Parathyroid adenoma (tissue), 2 donors: Measurements from ENCODE around the gene ZBTB4.

Experiments used
- H2AFZ ChIP-seq: fragments of 300-600 bp; sonication (generic); one replicate; pipeline ENCODE4 v1.7.0; 2017; ENCODE audit warnings: antibody characterized with exemption, mild to moderate bottlenecking
- H3K27ac ChIP-seq: fragments of 300-600 bp; sonication (generic); one replicate; pipeline ENCODE4 v1.7.0; 2017
- H3K27me3 ChIP-seq: fragments of 300-600 bp; sonication (generic); one replicate; pipeline ENCODE4 v1.7.0; 2017; ENCODE audit warnings: low read length; ENCODE audit not compliant: control insufficient read depth, insufficient read depth
- H3K36me3 ChIP-seq: fragments of 300-600 bp; sonication (generic); one replicate; pipeline ENCODE4 v1.7.0; 2017; ENCODE audit warnings: low read length; ENCODE audit not compliant: control insufficient read depth, insufficient read depth
- H3K4me1 ChIP-seq: fragments of 300-600 bp; sonication (generic); one replicate; pipeline ENCODE4 v1.7.0; 2017; ENCODE audit warnings: control low read depth
- H3K4me2 ChIP-seq: fragments of 300-600 bp; sonication (generic); one replicate; pipeline ENCODE4 v1.7.0; 2017; ENCODE audit warnings: low read length
- H3K4me3 ChIP-seq: fragments of 300-600 bp; sonication (generic); one replicate; pipeline ENCODE4 v1.7.0; 2017; ENCODE audit warnings: low read depth, low read length
- H3K79me2 ChIP-seq: fragments of 300-600 bp; sonication (generic); one replicate; pipeline ENCODE4 v1.7.0; 2017; ENCODE audit warnings: control low read depth
- H3K9ac ChIP-seq: fragments of 300-600 bp; sonication (generic); one replicate; pipeline ENCODE4 v1.7.0; 2017; ENCODE audit warnings: mild to moderate bottlenecking
- H3K9me3 ChIP-seq: fragments of 300-600 bp; sonication (generic); one replicate; pipeline ENCODE4 v1.7.0; 2017; ENCODE audit warnings: low read length; ENCODE audit not compliant: control insufficient read depth
- TF ChIP-seq, protein P1 (sequence below): fragments of 300-600 bp; sonication (generic); IDR thresholded peaks from one replicate; pipeline ENCODE4 v1.7.0; 2017; ENCODE audit warnings: antibody characterized with exemption, mild to moderate bottlenecking
- donor health status: primary hyperparathyroidism.

The ZBTB4 gene

GRCh38 chr17:7495906-7496434 is 16.5 kb upstream of the ZBTB4 start:
- H3K4me1 ChIP-seq = no peaks in the 10 kb centered on the region
- peaks cover 18% of the 10 kb centered on the region for H3K79me2 ChIP-seq
- no peaks in the 10 kb centered on the region for H3K36me3 ChIP-seq
- TF ChIP-seq, protein P1, sequence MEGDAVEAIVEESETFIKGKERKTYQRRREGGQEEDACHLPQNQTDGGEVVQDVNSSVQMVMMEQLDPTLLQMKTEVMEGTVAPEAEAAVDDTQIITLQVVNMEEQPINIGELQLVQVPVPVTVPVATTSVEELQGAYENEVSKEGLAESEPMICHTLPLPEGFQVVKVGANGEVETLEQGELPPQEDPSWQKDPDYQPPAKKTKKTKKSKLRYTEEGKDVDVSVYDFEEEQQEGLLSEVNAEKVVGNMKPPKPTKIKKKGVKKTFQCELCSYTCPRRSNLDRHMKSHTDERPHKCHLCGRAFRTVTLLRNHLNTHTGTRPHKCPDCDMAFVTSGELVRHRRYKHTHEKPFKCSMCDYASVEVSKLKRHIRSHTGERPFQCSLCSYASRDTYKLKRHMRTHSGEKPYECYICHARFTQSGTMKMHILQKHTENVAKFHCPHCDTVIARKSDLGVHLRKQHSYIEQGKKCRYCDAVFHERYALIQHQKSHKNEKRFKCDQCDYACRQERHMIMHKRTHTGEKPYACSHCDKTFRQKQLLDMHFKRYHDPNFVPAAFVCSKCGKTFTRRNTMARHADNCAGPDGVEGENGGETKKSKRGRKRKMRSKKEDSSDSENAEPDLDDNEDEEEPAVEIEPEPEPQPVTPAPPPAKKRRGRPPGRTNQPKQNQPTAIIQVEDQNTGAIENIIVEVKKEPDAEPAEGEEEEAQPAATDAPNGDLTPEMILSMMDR = no peak
- H2AFZ ChIP-seq = no peak overlapping the region
- no peak overlapping the region for H3K4me2 ChIP-seq
- H3K4me3 ChIP-seq = no peak overlapping the region
- no peak overlapping the region for H3K9ac ChIP-seq
- no peak overlapping the region for H3K27ac ChIP-seq
- H3K9me3 ChIP-seq = no peaks in the 10 kb centered on the region
- H3K27me3 ChIP-seq = no peaks in the 10 kb centered on the region

DNA sequence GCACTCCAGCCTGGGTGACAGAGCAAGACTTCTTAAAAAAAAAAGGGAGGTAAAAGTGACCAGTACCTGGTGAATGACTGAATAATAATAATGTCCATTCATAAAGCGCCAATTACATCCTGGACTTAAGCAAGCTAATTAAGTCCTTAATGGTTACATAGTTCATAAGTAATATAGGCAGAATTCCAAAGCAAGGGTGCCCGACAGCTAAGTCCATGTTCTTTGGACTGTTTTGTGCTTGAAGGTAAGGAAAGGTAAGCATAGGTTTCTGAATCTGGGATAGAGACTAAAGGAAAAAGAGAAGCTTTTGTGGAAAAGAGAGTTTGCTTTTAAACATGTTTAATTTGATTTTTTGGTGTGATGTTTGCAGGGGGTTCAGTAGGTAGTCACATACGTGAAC is 14.5 kb upstream of the ZBTB4 start:
- H3K4me1 ChIP-seq = no peaks in the 10 kb centered on the region
- no peak overlapping the region for H3K4me2 ChIP-seq
- H3K27me3 ChIP-seq = no peaks in the 10 kb centered on the region
- no peak overlapping the region for H3K4me3 ChIP-seq
- H3K9me3 ChIP-seq = no peaks in the 10 kb centered on the region
- TF ChIP-seq, protein P1 = no peak
- H3K79me2 ChIP-seq = peaks cover 33% of the 10 kb centered on the region
- H3K9ac ChIP-seq = no peak overlapping the region
- no peak overlapping the region for H2AFZ ChIP-seq
- no peaks in the 10 kb centered on the region for H3K36me3 ChIP-seq
- no peak overlapping the region for H3K27ac ChIP-seq

- H3K79me2 ChIP-seq = peaks cover 46% of the 10 kb centered on the region
- H3K9ac ChIP-seq = no peak overlapping the region
- H3K4me2 ChIP-seq = no peak overlapping the region
- H3K27ac ChIP-seq = no peak overlapping the region
- H3K36me3 ChIP-seq = no peaks in the 10 kb centered on the region
- H3K4me1 ChIP-seq = no peaks in the 10 kb centered on the region
- no peaks in the 10 kb centered on the region for H3K9me3 ChIP-seq
- H2AFZ ChIP-seq = no peak overlapping the region
- TF ChIP-seq, protein P1 = no peak
- no peak overlapping the region for H3K4me3 ChIP-seq
- H3K27me3 ChIP-seq = no peaks in the 10 kb centered on the region
Observed at GRCh38 chr17:7491583-7491982, 12.2 kb upstream of the ZBTB4 start.

GRCh38 chr17:7490144-7490543 is 10.7 kb upstream of the ZBTB4 start:
- Histone ChIP-seq H3K9ac (no peak overlapping the region), H3K4me3 (no peak overlapping the region), H3K36me3 (no peaks in the 10 kb centered on the region), H3K27me3 (no peaks in the 10 kb centered on the region), H3K4me2 (no peak overlapping the region), H3K79me2 (peaks cover 54% of the 10 kb centered on the region), H3K27ac (no peak overlapping the region), H3K9me3 (no peaks in the 10 kb centered on the region), H2AFZ (no peak overlapping the region), H3K4me1 (peaks cover 3% of the 10 kb centered on the region)
- TF ChIP-seq, protein P1 = no peak

- no peaks in the 10 kb centered on the region for H3K9me3 ChIP-seq
- H3K4me1 ChIP-seq = peaks cover 6% of the 10 kb centered on the region
- H3K27me3 ChIP-seq = no peaks in the 10 kb centered on the region
- H3K4me2 ChIP-seq = peak overlapping the region; percentile 48
- H3K9ac ChIP-seq = no peak overlapping the region
- TF ChIP-seq, protein P1 = no peak
- H3K79me2 ChIP-seq = peaks cover 52% of the 10 kb centered on the region
- no peak overlapping the region for H3K27ac ChIP-seq
- H2AFZ ChIP-seq = no peak overlapping the region
- H3K36me3 ChIP-seq = no peaks in the 10 kb centered on the region
- H3K4me3 ChIP-seq = peak overlapping the region; percentile 45
Observed at GRCh38 chr17:7486181-7486580, 6.8 kb upstream of the ZBTB4 start.
